Skin of body (tissue), 2 donors: Measurements from ENCODE around the gene EEF1AKMT3. TPM values are rescaled to one million over a fixed set of nuclear protein-coding genes. Genes with fewer than 3 reads are reported as not detected.

Experiments used
- DNase-seq: peaks from one replicate; lab custom pipeline; 2025; lab: John Stamatoyannopoulos, UW
- total RNA-seq: library from RNA; depleted of rRNA; stranded (reverse); fragments of >200 nt; gene quantifications from one replicate; pipeline ENCODE4 v1.2.3, GENCODE V29; 2014

Gene EEF1AKMT3
- total RNA-seq, 1 donor from 2014 or later = 8.9 TPM

GRCh38 chr12:57735198-57735855 is 37.1 kb upstream of the EEF1AKMT3 start:
- peak; percentile 37 for DNase-seq

GRCh38 chr12:57735952-57736740 is 36.3 kb upstream of the EEF1AKMT3 start:
- no peak for DNase-seq

GRCh38 chr12:57736741-57737466 is 35.5 kb upstream of the EEF1AKMT3 start:
- no peak for DNase-seq

- DNase-seq = no peak
Observed at GRCh38 chr12:57737467-57738460, 34.6 kb upstream of the EEF1AKMT3 start.

- DNase-seq = no peak
Observed at GRCh38 chr12:57738661-57739237, 33.7 kb upstream of the EEF1AKMT3 start, which contains the start of gene AGAP2. AGAP2 (minus strand) TSS chr12:57738742; CDS start chr12:57738246, 496 bp downstream.

- no peak for DNase-seq
Observed at GRCh38 chr12:57739387-57739786, 33.0 kb upstream of the EEF1AKMT3 start.

GRCh38 chr12:57739914-57740538 is 32.4 kb upstream of the EEF1AKMT3 start:
- DNase-seq = no peak

GRCh38 chr12:57740656-57741412 is 31.6 kb upstream of the EEF1AKMT3 start:
- no peak for DNase-seq

GRCh38 chr12:57741413-57741789 is 31.0 kb upstream of the EEF1AKMT3 start:
- no peak for DNase-seq

- no peak for DNase-seq
Observed at GRCh38 chr12:57741844-57742738, 30.3 kb upstream of the EEF1AKMT3 start.

GRCh38 chr12:57743769-57744168 is 28.6 kb upstream of the EEF1AKMT3 start:
- DNase-seq = no peak

- DNase-seq = peak; percentile 78
Observed at GRCh38 chr12:57744194-57744776, 28.1 kb upstream of the EEF1AKMT3 start.

GRCh38 chr12:57744777-57745484 is 27.5 kb upstream of the EEF1AKMT3 start, which contains the start of gene TSPAN31:
TSPAN31 (plus strand) TSS chr12:57745039; CDS start chr12:57745155, 116 bp downstream.
- peak; percentile 99 for DNase-seq

GRCh38 chr12:57745485-57745881 is 26.9 kb upstream of the EEF1AKMT3 start:
- no peak for DNase-seq

GRCh38 chr12:57746025-57746424 is 26.4 kb upstream of the EEF1AKMT3 start:
- DNase-seq = no peak

GRCh38 chr12:57749061-57749460 is 23.4 kb upstream of the EEF1AKMT3 start:
- DNase-seq = no peak
